DMS53 treated with DMSO at 0.1 percent for 48 hours (cell line): ENCODE results near the gene TNNI3.
"Not testable (repeated sequence)": the region's sequence is repeated elsewhere in the genome, so short reads cannot be mapped to it uniquely, and the experiment has no call there.

Source experiments
- DNase-seq: peaks from one replicate; lab custom pipeline; 2025; ENCODE audit not compliant: unreplicated experiment; lab: John Stamatoyannopoulos, UW

The TNNI3 gene

DNA sequence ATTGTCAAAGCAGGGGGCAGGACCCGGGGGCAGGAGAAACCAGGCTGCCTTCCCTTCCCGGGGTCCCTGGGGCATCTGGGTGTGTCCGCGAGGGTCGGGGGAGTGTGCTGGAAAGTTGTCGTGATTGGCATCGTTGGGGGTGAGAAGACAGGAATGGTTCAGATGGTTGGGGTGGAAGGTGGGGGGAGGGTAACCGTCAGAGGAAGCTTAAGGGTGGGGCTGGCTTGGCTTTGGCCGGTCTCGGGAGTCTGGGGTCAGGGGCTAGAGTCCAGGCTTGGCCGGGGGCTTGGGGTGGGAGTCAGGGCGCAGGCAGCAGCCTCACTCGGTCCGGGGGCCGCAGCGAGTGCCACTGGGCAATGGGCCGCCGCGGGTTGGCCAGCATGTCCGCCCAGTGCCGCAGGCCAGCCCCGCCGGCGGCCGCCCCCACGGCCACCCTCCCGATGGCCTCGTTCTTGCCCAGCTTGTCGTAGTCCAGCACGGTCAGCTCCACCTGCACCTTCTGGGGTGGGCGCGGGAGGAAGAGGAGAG is 15.7 kb upstream of the TNNI3 start:
- no peak for DNase-seq

DNA sequence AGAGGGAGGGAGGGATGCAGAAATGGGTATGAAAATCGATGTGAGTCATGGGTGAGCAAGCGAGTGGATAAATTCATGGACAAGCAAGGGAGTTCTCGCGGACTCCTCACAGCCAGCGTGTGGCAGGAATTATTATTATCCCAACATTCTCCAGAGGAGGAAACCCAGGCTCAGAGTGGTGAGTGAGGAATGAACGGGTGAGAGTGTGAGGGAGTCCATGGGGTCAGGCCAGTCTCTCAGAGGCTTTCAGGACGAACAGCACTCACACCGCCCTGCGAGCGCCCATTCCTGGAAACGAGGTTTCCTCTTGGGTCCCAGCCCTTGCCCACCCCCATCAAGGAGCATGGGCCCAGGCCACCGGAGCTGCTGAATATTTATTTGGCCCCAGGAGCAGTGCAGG is 15.2 kb upstream of the TNNI3 start:
- no peak for DNase-seq

DNA sequence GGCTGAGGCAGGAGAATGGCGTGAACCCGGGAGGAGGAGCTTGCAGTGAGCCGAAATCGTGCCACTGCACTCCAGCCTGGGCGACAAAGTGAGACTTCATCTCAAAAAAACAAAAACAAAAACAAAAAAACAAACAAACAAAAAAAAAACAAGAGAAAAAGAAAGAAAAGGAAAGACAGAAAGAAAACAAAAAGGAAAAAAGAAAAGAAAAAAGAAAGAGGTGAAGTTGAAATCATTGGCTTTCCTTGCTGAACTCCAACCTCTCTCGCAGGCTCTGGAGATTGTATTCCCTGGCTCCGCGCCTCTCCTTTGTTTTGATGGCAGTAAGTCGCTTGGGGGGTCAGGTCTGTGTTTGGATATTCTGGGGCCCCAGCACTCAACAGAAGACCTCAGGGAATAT is 14.8 kb upstream of the TNNI3 start:
- DNase-seq = not testable (repeated sequence)

DNA sequence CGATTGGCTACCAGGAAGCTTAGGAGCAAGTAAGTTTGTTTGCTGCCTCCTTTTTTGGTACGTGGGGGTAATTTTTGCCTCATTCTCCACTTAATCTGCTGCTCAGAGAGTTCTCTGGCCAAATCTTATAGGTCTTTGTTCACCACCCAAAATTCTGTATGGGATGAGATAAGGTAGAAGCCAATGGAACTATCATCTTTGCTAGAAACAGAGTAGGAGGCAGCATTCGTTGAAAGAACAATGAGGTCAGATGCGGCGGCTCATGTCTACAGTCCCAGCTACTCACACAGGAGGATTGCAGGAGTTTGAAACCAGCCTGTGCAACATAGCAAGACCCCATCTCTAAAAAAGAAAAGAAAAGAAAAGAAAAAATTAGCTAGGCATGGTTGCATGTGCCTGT is 13.9 kb upstream of the TNNI3 start:
- no peak for DNase-seq

DNA sequence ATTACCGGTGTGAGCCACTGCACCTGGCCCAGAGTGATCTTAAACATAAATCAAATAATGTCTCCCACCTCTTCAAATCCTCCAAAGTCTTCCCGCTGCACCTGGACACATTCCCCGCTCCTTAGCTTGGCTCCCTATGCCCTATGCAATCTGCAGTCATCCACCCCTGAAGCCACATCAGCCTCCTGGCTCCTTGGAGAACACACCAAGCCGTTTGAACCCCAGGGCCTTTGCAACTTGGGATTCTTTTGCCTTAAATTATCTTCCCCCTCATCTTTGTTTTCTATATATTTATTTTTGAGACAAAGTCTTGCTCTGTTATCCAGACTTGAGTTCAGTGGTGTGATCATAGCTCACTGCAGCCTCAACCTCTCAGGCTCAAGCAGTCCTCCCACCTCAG is 11.6 kb upstream of the TNNI3 start:
- no peak for DNase-seq

DNA sequence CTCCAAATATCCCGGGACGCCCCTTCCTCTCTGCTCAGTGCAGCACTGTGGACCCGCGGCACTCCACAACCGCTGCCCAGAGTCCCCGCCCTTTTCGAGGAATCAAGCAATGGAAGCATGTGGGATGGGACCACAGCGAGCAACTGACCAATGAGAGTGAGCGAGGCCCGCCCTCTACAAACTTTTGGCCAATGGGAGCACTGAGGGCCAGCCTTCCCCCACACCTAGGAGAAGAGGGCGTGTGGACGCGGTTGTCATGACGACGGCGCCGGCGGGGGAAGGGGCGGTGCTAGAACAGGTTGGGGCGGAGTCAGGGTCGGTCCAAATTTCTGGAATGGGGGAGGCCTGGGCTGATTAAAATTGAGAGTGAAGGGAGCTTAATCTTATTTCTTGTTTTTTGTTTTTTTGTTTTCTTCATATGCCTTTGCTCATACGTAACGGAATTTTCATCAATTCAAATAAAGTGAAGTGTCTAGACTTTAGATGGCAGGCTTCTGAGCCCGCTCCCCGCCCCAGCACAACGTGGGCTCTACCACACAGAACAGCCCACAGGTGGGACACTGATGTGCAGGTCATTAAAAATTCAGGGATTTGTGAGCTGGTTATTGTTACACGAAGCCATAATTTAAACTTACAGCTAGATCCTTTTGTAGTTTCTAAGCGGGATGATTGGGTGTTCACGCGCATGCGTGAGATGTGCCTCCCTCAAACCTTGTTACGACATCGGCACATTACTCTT is 9.2 kb upstream of the TNNI3 start, which contains the start of gene DNAAF3:
Gene DNAAF3 (minus strand): TSS at position 84 of the 739 bp plus-strand sequence. CDS start 200 bp downstream, outside the sequence.
- DNase-seq = peak; percentile 94

DNA sequence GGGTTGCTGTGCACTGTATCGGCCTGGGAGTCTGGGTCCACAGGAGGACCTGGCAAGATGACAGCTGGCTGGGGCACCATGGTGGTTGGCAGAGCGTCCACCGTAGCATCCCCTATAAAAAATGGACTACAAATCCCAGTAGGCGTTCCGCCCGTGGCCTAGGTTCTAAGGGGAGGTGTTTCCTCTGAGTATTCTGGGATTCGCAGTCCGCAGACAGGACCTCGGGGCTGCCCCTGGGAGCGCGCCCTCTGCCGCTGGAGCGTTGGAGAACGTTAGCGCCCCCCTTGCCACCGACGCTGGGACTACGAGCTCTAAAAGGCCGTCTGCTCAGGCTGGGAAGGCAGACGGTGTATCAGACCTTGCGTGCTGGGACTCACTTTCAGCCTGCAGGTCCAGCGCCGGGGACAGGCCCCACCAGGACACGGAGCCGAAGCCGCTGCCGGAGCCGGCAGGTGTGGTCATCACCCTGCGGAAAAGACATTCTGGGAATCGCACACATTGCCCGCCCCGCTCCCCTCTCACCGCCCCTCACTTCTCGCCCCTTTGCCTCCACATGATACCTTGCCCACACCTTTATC is 8.5 kb upstream of the TNNI3 start:
- peak; percentile 81 for DNase-seq

DNA sequence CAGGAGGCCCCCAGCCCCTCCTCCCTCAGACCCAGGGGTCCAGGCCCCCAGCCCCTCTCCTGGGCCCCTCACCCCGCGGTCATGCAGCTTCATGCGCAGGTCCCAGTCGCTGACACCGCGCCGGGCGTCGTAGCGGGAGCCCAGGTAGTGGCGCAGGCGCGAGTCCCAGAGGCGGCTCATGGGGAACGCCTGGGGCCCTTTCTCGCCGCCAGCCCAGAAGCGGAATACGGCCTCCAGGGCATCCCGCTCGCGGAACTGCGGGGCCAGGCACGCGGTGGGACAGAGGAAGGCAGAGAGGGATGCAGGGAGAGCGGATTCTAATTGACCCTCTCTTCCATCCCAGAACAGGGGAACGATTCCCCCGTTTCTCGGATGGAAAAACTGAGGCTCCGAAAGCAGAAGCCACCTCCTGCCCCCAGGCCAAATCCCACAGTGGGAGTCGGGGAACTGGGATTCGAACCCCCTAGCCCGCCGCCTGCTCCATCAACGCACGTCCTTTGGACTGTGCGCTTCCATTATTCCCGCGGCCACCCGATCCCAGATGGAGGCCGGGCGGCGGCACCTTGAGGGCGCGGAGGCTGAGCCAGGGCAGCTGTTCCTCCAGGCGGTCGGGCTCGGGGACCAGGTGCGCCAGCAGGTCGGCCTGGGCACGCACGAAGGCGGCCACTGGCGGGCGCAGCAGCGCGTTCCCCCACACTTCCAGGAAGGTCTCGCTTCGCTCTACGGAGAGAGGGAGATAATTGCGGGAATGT is 4.2 kb upstream of the TNNI3 start:
- DNase-seq = no peak

DNA sequence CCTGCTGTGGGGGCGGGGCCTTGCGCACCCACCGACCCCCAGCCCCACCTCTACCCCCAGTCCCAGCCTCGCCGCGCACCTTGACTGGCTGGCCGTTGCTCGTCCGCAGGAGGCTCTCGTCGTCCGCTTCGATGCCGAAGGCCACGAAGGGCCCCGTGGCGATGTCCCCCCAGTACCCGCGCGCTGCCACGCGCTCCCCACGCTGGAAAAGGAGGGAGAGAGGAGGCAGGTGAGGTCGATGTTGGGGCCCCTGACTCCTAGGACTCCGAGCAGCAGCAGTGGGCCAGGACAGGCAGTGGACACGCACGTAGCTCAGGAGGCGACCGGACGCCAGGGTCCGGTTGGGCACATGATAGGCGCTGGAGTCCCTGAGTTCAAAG is 3.4 kb upstream of the TNNI3 start:
- no peak for DNase-seq

DNA sequence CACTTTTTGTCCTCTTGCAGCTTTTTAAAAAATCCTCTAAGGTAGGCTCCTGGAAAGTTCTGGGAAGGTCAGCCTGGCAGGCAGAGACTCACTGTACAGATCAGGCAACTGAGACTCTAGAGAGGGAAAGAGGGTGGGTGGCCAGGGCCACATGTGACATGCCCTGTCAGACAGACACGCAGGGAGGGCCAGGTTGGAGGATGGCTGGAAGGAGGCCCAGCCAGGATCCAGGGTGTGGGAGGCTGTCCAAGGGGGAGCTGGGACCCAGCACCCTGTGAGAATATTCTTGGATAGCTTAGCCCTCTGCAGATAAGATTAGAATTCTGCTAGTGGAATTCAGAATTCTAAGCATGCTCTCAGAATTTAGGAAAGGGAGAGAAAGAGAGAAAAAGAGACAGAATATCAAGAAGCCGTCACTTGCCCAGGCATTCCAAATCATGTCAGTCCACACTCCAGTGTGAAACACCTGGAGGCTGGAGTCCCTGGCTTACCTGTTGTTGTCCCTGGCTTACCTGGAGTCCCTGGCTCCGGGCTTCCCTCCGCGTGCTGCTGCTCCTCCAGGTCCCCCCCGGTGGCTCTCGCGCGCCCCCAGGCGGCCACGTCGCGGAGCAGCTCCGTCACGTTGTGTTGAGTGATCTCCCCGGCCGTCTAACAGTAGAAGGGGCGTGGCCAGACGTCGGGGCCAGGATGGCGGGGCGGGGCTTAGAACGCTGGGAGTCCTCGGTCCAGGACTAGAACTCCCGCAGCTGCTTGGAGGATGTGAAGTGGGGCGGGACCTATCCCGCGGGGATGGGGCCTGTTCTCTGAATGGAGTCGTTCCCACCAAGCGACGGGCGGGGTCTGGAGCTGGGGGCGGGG is 2.8 kb upstream of the TNNI3 start:
- peak; percentile 91 for DNase-seq

DNA sequence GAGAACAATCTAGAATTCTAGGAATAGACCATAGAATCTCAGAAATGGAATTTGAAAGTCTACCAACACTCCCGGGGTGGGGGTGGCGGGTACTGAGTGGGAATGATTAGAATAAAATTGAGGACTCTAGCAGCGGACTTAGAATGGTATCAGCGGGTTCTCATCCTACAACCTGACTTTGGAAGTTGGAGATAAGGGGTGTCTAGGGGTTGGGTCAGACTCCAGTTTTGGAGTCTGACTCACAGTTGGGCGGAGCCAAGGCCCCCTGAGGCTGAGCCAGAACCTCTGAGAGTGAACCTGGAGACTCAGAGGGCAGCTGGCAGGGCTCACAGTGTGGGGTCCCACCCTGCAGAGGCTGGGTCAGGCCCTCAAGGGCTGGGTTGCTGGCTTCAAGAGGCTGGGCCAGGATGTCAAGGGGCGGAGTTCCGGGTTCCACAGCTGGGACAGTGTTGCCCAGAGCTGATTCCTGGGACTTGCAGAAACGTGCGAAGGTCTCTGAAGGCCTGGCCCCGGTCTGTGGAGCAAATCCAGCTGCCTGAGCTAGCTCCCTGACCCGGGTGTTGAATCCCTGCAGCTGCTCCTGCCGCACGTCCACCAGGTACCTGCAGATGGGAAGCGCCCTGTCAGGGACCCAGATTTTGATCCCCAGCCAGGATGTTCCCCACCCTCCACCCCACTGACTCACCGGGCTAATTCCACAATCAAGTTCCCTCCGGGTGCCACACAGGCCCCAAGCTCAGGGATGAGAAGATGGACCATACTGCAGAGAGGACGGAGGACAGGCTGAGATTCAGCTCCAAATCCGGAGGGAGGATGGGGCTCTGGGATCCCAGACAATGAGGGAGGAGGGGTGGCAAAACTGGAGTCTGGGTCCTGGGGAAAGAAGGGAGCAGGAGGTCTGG is 1.6 kb upstream of the TNNI3 start:
- no peak for DNase-seq

DNA sequence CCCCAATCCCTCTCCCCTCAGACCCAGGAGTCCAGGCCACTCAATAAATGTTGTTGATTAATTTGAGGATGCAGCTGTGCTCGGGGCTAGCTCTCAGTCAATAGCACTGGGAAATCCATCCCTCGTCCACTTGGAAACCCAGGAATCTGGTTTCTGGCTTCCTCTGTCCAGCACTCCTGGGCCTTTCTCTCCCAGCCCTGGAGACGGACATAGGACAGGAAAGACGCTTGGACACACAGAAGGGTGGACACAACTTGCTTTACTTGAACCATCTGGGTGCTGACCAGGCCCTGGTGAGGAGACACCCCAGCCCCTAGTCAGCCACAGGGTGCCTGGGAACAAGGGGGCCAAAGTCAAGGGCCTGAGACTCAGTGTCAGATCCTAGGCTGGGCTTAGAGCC is 891 bp upstream of the TNNI3 start:
- no peak for DNase-seq

DNA sequence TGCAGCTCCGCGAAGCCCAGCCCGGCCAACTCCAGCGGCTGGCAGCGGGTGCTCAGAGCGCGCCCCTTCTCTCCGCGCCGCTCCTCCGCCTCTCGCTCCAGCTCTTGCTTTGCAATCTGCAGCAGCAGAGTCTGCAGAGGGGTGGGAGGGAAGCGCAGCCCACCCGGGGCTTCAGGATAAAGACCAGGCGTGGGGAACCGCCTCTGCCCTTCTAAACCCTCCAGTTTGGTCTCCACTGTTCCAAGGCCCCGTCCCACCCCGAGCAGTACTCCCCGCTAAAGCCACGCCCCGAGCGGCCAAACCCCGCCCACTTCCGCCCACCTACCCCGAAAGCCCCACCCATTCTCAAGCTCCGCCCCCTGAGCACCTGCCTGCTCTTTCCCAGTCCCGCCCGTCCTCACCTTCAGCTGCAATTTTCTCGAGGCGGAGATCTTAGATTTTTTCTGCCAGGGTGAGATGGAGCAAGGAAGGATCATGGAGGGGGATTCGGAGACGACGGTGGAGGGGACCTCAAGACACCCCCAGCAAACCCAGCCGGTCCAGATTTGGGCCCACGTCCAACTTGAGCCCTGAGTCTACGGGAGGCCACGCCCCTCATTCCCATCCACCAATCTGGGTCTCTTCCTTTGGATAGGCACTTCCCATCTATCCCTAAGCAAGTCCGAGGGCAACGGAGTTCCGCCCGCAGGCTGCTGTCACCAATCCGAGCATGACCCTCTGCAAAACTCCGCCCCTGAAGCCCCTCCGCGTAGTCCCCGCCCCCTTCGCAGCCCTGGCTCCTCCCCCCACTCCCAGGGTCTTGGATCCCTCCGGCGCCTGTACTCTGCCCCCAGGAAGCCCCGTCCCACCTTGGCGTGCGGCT is 1.1 kb downstream of the TNNI3 start:
- no peak for DNase-seq

DNA sequence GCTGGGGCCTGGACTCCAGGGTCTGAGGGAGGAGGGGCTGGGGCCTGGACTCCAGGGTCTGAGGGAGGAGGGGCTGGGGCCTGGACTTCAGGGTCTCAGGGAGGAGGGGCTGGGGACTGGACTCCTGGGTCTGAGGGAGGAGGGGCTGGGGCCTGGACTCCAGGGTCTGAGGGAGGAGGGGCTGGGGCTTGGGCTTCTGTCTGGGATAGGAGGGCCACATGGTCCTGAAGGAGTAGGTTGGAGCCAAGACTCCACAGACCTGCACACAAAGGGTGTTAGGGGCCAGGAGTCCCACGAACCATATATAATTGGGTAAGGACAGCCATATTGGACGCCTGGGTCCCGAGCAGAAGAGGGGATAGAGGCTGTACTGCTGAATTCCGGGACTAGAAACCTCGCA is 1.7 kb downstream of the TNNI3 start:
- not testable (repeated sequence) for DNase-seq

DNA sequence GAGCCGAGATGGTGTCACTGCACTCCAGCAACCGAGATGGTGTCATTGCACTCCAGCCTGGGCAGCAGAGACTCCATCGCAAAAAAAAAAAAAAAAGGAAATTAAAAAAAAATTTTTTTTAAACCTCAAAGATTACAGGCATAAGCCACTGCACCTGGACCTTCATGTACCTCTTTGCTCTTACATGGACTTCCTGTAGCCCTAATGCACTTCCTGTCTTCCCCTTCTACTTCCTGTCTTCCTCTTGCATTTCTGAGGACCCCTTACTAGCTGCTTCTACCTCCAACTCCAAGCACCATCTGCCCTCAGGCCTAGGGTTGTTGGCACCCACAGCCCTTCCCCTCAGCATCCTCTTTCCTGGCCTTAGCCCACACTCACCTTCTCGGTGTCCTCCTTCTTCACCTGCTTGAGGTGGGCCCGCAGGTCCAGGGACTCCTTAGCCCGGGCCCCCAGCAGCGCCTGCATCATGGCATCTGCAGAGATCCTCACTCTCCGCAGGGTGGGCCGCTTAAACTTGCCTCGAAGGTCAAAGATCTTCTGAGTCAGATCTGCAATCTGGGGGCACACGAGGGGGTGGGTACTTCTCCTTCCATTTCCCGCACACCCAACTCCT is 3.8 kb downstream of the TNNI3 start:
- no peak for DNase-seq

DNA sequence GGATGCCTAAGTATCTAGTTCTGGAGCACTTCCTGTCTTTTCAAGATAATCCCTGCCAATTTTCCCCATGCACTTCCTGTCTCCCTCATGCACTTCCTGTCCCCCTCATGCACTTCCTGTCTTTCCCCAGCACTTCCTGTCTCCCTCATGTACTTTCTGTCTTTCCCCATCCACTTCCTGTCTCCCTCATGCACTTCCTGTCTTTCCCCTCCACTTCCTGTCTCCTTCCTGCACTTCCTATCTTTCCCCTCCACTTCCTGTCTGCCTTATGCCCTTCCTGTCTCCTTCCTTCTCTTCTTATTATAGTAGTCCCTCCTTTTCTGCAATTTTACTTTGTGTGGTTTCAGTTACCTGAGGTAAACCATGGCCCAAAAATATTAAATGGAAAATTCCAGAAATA is 5.5 kb downstream of the TNNI3 start:
- DNase-seq = no peak

DNA sequence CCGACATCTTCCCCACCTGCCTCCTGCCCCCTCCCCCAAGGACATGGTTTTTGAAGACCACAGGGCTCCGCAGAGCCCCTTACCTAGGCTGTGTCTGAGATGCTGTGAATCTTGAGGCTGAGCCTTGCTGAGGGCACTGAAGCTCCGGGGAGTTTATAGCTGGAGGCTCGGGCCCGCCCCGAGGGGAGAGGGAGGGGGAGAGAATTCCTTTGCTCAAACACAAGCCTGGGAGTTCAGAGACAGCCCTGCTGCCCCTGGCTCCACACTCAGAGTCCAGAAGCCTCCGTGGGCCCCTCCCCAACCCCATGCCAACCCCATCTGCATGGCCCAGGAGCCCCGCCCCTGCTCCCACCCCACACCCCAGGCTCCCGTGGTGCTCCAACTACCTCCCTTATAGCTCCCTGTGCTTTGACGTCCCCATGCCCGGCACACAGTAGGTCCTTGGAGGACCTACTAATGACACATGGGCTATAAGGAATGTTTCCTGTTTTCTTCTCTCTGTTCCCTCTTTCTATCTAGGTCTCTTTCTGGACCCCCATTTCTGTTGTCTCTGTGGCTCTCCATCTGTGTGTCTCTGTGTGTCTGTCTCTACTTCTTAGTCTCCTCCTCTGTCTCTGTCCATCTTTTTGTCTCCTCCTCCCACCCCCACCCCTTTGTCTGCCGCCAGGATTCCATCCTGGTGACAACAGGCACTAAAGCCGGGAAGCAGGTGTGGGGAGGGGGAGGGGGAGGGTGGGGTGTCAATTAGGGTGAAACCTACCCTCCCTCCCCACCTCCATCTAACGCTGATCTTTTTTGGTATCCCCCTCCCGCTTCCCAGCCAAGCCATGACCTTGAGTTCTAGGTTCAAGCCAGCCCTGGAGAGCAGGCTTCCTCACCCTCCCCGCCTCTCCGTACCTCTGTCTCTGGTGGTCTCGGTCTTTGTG is 8.2 kb downstream of the TNNI3 start, which contains the start of gene TNNT1:
Gene TNNT1 (minus strand): TSS at position 129 of the 926 bp plus-strand sequence. CDS start 2,049 bp downstream, outside the sequence.
- DNase-seq = no peak
